ENCODE data around the gene PNCK.
A peak's percentile ranks its signal among the peaks of the same experiment; 100 is the strongest.

The PNCK gene

DNA sequence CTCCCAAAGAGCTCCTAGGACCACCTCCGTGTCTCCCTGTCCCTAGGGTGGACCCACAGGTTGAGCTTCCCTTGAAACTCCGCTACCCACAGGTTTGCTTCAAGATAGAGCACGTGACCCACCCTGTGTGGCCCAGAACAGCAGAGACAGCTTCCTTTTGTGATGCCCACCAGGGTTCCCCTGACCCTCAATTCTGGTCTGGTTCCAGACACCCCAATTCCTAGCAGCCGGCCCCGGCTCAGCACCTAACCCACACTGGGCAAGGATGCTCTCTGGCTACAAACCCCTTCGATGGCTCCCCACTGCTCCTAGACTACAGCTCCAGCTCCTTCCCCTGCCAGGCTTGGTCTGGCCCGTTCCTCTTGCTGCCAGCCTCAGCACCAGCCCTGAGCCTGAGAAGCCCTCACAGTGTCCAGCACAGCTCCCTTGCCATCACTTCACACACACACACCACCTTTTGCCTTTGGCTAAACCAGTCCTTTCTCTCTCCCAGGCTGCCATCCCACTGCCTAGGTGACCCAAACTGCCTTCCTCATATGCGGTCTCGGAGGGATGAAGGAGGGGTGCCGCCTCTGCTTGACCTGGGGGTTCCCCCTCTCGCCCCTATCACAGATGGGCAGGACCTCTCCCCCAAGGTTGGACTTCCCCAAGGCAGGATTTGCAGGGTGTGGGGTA is 6.2 kb downstream of the PNCK start:
- Histone ChIP-seq H4K8ac (ENCODE audit: low read depth, low read length) (no peak overlapping the region), H3K36me3 (ENCODE audit: control insufficient read depth, insufficient read depth, low read length) (no peaks in the 10 kb centered on the region), H3K23ac (ENCODE audit: low read length) (no peak overlapping the region), H4K5ac (ENCODE audit: low read length) (no peak overlapping the region), H3K4me2 (ENCODE audit: low read length) (no peak overlapping the region), H3K9ac (ENCODE audit: low read length) (peak overlapping the region; percentile 32), H2BK120ac (ENCODE audit: low read depth, low read length) (no peak overlapping the region), H2BK15ac (replicated peaks; ENCODE audit: low read depth) (no peak overlapping the region), H3K79me2 (ENCODE audit: control insufficient read depth, insufficient read depth, low read length) (no peaks in the 10 kb centered on the region), H3K4me3 (ENCODE audit: low read length) (no peak overlapping the region), H2BK5ac (ENCODE audit: low read length) (no peak overlapping the region), H3K4me1 (ENCODE audit: control insufficient read depth, low read depth, low read length) (no peaks in the 10 kb centered on the region), H3K18ac (ENCODE audit: low read length) (no peak overlapping the region), H3K79me1 (ENCODE audit: low read length) (no peaks in the 10 kb centered on the region), H3K56ac (ENCODE audit: low read length) (peak overlapping the region; percentile 37), H3K27ac (ENCODE audit: low read depth, low read length) (no peak overlapping the region), H3K4ac (ENCODE audit: low read depth, low read length) (no peak overlapping the region), H3K27me3 (ENCODE audit: insufficient read depth, low read length, poor library complexity) (no peaks in the 10 kb centered on the region), H2AK5ac (ENCODE audit: low read length) (no peak overlapping the region)
- DNase-seq = no peak
- WGBS (ENCODE audit: extremely low coverage, insufficient coverage, low lambda C conversion rate) = no CpG with 5 or more reads among the region's 11 CpGs

DNA sequence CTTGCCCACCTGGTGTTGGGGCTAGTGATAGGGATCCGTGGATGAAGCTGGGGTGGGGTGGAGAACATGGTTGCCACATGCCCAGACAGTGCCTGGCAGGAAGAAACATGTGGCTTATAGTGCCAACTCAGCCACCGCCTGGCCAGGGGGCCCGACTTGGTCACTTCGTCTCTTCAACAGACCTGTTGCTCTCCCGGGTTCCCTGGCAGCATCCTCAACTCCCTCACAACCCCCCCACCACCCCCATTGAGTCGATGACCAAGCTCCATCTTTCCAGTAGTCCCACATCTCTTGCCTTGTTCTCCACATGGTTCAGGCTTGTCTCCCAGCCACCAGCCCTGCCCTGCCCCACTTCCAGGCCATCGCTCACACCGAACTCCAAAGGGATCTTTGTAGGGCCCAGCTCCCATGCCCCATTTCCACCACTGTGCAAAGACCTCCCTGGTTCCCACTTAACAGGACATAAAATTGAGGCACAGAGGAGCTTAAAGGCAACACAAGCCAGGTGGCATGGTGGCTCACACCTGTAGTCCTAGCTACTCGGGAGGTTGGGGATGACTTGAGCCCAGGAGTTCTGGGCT is 7.8 kb downstream of the PNCK start:
- H4K5ac ChIP-seq (ENCODE audit: low read length) = no peak overlapping the region
- no CpG with 5 or more reads among the region's 9 CpGs for WGBS (ENCODE audit: extremely low coverage, insufficient coverage, low lambda C conversion rate)
- H3K36me3 ChIP-seq (ENCODE audit: control insufficient read depth, insufficient read depth, low read length) = no peaks in the 10 kb centered on the region

DNA sequence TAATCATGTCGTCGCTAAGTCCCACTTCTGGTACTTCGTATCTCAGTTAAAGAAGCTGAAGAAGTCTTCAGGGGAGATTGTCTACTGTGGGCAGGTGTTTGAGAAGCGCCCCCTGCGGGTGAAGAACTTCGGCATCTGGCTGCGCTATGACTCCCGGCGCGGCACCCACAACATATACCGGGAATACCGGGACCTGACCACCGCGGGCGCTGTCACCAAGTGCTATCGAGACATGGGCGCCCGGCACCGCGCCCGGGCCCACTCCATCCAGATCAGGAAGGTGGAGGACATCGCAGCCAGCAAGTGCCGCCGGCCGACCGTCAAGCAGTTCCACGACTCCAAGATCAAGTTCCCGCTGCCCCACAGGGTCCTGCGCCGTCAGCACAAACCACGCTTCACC is 11.3 kb downstream of the PNCK start:
- Histone ChIP-seq H3K9ac (ENCODE audit: low read length) (no peak overlapping the region), H3K4me1 (ENCODE audit: control insufficient read depth, low read depth, low read length) (no peaks in the 10 kb centered on the region), H2BK120ac (ENCODE audit: low read depth, low read length) (no peak overlapping the region), H3K79me1 (ENCODE audit: low read length) (no peaks in the 10 kb centered on the region), H3K18ac (ENCODE audit: low read length) (no peak overlapping the region), H3K4me2 (ENCODE audit: low read length) (no peak overlapping the region), H2BK15ac (replicated peaks; ENCODE audit: low read depth) (no peak overlapping the region), H3K23ac (ENCODE audit: low read length) (no peak overlapping the region), H3K27ac (ENCODE audit: low read depth, low read length) (no peak overlapping the region), H3K56ac (ENCODE audit: low read length) (no peak overlapping the region), H2AK5ac (ENCODE audit: low read length) (no peak overlapping the region), H4K8ac (ENCODE audit: low read depth, low read length) (no peak overlapping the region), H3K4ac (ENCODE audit: low read depth, low read length) (no peak overlapping the region), H3K36me3 (ENCODE audit: control insufficient read depth, insufficient read depth, low read length) (no peaks in the 10 kb centered on the region), H3K27me3 (ENCODE audit: insufficient read depth, low read length, poor library complexity) (no peaks in the 10 kb centered on the region), H2BK5ac (ENCODE audit: low read length) (no peak overlapping the region), H3K4me3 (ENCODE audit: low read length) (no peak overlapping the region), H3K79me2 (ENCODE audit: control insufficient read depth, insufficient read depth, low read length) (no peaks in the 10 kb centered on the region), H4K5ac (ENCODE audit: low read length) (no peak overlapping the region)
- DNase-seq = peak; percentile 64
- no CpG with 5 or more reads among the region's 31 CpGs for WGBS (ENCODE audit: extremely low coverage, insufficient coverage, low lambda C conversion rate)

More for the DNA sequence above, 7.8 kb downstream of the PNCK start:
- no peak overlapping the region for H2AK5ac ChIP-seq (ENCODE audit: low read length)
- DNase-seq = no peak
- H3K27me3 ChIP-seq (ENCODE audit: insufficient read depth, low read length, poor library complexity) = no peaks in the 10 kb centered on the region
- H3K4me3 ChIP-seq (ENCODE audit: low read length) = no peak overlapping the region
- no peak overlapping the region for H3K18ac ChIP-seq (ENCODE audit: low read length)
- no peak overlapping the region for H2BK15ac ChIP-seq (replicated peaks; ENCODE audit: low read depth)
- no peak overlapping the region for H3K9ac ChIP-seq (ENCODE audit: low read length)
- H3K23ac ChIP-seq (ENCODE audit: low read length) = no peak overlapping the region
- no peak overlapping the region for H3K4me2 ChIP-seq (ENCODE audit: low read length)
- H3K56ac ChIP-seq (ENCODE audit: low read length) = no peak overlapping the region
- H3K79me2 ChIP-seq (ENCODE audit: control insufficient read depth, insufficient read depth, low read length) = no peaks in the 10 kb centered on the region
- no peak overlapping the region for H2BK5ac ChIP-seq (ENCODE audit: low read length)
- H3K27ac ChIP-seq (ENCODE audit: low read depth, low read length) = no peak overlapping the region
- H4K8ac ChIP-seq (ENCODE audit: low read depth, low read length) = no peak overlapping the region
- no peaks in the 10 kb centered on the region for H3K4me1 ChIP-seq (ENCODE audit: control insufficient read depth, low read depth, low read length)
- no peaks in the 10 kb centered on the region for H3K79me1 ChIP-seq (ENCODE audit: low read length)
- H2BK120ac ChIP-seq (ENCODE audit: low read depth, low read length) = no peak overlapping the region
- H3K4ac ChIP-seq (ENCODE audit: low read depth, low read length) = no peak overlapping the region

DNA sequence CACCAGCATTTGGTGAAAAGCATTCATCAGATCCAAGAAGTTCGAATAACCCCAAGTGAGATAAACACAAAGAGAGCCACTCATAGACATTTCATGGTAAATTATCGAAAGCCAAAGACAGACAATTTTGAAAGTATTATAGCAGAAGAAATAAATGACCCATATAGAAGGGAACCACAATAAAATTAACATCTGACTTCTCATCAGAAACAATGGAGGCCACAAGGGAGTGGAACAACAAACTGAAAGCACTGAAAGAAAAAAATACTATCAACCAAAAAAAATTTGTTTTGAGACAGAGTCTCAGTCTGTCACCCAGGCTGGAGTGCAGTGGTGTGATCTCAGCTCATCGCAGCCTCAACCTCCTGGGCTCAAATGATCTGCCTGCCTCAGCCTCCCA is 14.3 kb downstream of the PNCK start:
- Histone ChIP-seq H3K4me2 (ENCODE audit: low read length) (no peak overlapping the region), H3K4me3 (ENCODE audit: low read length) (no peak overlapping the region), H3K23ac (ENCODE audit: low read length) (no peak overlapping the region), H3K18ac (ENCODE audit: low read length) (no peak overlapping the region), H3K4me1 (ENCODE audit: control insufficient read depth, low read depth, low read length) (no peaks in the 10 kb centered on the region), H3K9ac (ENCODE audit: low read length) (no peak overlapping the region), H4K8ac (ENCODE audit: low read depth, low read length) (no peak overlapping the region), H2AK5ac (ENCODE audit: low read length) (no peak overlapping the region), H2BK5ac (ENCODE audit: low read length) (no peak overlapping the region), H3K36me3 (ENCODE audit: control insufficient read depth, insufficient read depth, low read length) (no peaks in the 10 kb centered on the region), H2BK15ac (replicated peaks; ENCODE audit: low read depth) (no peak overlapping the region), H3K56ac (ENCODE audit: low read length) (no peak overlapping the region), H3K4ac (ENCODE audit: low read depth, low read length) (no peak overlapping the region), H3K27ac (ENCODE audit: low read depth, low read length) (no peak overlapping the region), H3K79me1 (ENCODE audit: low read length) (no peaks in the 10 kb centered on the region), H4K5ac (ENCODE audit: low read length) (no peak overlapping the region), H2BK120ac (ENCODE audit: low read depth, low read length) (no peak overlapping the region), H3K27me3 (ENCODE audit: insufficient read depth, low read length, poor library complexity) (no peaks in the 10 kb centered on the region), H3K79me2 (ENCODE audit: control insufficient read depth, insufficient read depth, low read length) (no peaks in the 10 kb centered on the region)
- no CpG with 5 or more reads among the region's 3 CpGs for WGBS (ENCODE audit: extremely low coverage, insufficient coverage, low lambda C conversion rate)
- no peak for DNase-seq

DNA sequence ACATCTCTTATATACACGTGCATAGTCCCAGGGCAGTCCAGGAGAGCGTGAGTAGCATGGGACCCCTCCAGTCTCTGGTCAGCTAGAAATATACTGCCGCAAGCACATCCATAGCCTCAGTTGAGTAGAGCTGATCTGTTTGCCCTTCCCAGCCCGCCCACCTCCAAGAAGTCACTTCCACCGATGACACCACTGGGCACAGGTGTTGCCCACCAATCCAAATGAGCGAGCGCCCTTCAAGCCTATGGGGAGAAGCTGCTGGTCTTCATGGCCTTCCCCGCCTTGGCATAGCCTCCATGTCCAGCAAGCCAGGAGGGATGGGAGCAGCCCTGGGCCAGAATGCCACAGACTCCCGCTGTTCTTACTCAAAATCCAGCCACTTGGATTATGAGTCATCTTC is 16.5 kb downstream of the PNCK start:
- Histone ChIP-seq H2BK120ac (ENCODE audit: low read depth, low read length) (no peak overlapping the region), H2AK5ac (ENCODE audit: low read length) (no peak overlapping the region), H3K4me2 (ENCODE audit: low read length) (no peak overlapping the region), H3K23ac (ENCODE audit: low read length) (no peak overlapping the region), H3K27me3 (ENCODE audit: insufficient read depth, low read length, poor library complexity) (no peaks in the 10 kb centered on the region), H3K9ac (ENCODE audit: low read length) (no peak overlapping the region), H3K18ac (ENCODE audit: low read length) (no peak overlapping the region), H3K56ac (ENCODE audit: low read length) (no peak overlapping the region), H3K4me3 (ENCODE audit: low read length) (no peak overlapping the region), H4K5ac (ENCODE audit: low read length) (no peak overlapping the region), H3K79me1 (ENCODE audit: low read length) (no peaks in the 10 kb centered on the region), H3K4ac (ENCODE audit: low read depth, low read length) (no peak overlapping the region), H4K8ac (ENCODE audit: low read depth, low read length) (no peak overlapping the region), H2BK5ac (ENCODE audit: low read length) (no peak overlapping the region), H3K27ac (ENCODE audit: low read depth, low read length) (no peak overlapping the region), H3K79me2 (ENCODE audit: control insufficient read depth, insufficient read depth, low read length) (no peaks in the 10 kb centered on the region), H3K36me3 (ENCODE audit: control insufficient read depth, insufficient read depth, low read length) (no peaks in the 10 kb centered on the region), H2BK15ac (replicated peaks; ENCODE audit: low read depth) (no peak overlapping the region), H3K4me1 (ENCODE audit: control insufficient read depth, low read depth, low read length) (no peaks in the 10 kb centered on the region)
- no CpG with 5 or more reads among the region's 9 CpGs for WGBS (ENCODE audit: extremely low coverage, insufficient coverage, low lambda C conversion rate)
- no peak for DNase-seq

DNA sequence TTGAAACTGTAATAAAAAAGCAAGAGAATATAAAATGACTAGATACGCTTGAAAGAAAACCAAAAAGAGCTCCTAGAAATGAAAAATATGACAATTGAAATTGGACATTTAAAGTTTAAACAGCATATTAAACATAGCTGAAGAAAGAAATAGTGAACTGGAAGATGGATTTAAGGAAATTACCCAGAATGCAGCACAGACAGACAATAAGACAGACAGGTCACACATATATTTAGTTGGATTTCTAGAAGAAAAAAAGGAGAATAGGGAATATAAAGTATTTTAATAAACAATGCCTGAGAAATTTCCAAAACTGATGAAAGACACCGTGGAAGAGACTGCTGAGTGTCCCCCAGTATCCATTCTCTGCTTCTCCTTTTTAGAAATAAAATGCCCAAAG is 20.1 kb downstream of the PNCK start:
- no peak overlapping the region for H3K27ac ChIP-seq (ENCODE audit: low read depth, low read length)
- DNase-seq = no peak
- H3K4me3 ChIP-seq (ENCODE audit: low read length) = no peak overlapping the region
- no peak overlapping the region for H4K5ac ChIP-seq (ENCODE audit: low read length)
- H2BK120ac ChIP-seq (ENCODE audit: low read depth, low read length) = no peak overlapping the region
- H3K79me2 ChIP-seq (ENCODE audit: control insufficient read depth, insufficient read depth, low read length) = no peaks in the 10 kb centered on the region
- no CpG with 5 or more reads among the region's 2 CpGs for WGBS (ENCODE audit: extremely low coverage, insufficient coverage, low lambda C conversion rate)
- H4K8ac ChIP-seq (ENCODE audit: low read depth, low read length) = no peak overlapping the region
- no peaks in the 10 kb centered on the region for H3K4me1 ChIP-seq (ENCODE audit: control insufficient read depth, low read depth, low read length)
- no peak overlapping the region for H2BK15ac ChIP-seq (replicated peaks; ENCODE audit: low read depth)
- H3K56ac ChIP-seq (ENCODE audit: low read length) = no peak overlapping the region
- no peak overlapping the region for H2AK5ac ChIP-seq (ENCODE audit: low read length)
- no peaks in the 10 kb centered on the region for H3K79me1 ChIP-seq (ENCODE audit: low read length)
- H3K23ac ChIP-seq (ENCODE audit: low read length) = no peak overlapping the region
- no peaks in the 10 kb centered on the region for H3K36me3 ChIP-seq (ENCODE audit: control insufficient read depth, insufficient read depth, low read length)
- H3K27me3 ChIP-seq (ENCODE audit: insufficient read depth, low read length, poor library complexity) = no peaks in the 10 kb centered on the region
- H3K9ac ChIP-seq (ENCODE audit: low read length) = no peak overlapping the region
- H3K4ac ChIP-seq (ENCODE audit: low read depth, low read length) = no peak overlapping the region
- H3K18ac ChIP-seq (ENCODE audit: low read length) = no peak overlapping the region
- no peak overlapping the region for H3K4me2 ChIP-seq (ENCODE audit: low read length)
- H2BK5ac ChIP-seq (ENCODE audit: low read length) = no peak overlapping the region
